GM23338 (cell line): ENCODE data around the gene ACSF3.

Experiments
- CREB1 ChIP-seq: fragments of 250-450 bp; sonication (Bioruptor Pico); IDR thresholded peaks from 2 replicates; pipeline ENCODE4 v1.5.0; 2020; ENCODE audit warnings: low read depth, mild to moderate bottlenecking, moderate library complexity
- EZH2 ChIP-seq: fragments of 200-600 bp; sonication (generic); IDR thresholded peaks from one replicate; pipeline ENCODE4 v1.8.0; 2017; ENCODE audit warnings: antibody characterized with exemption, mild to moderate bottlenecking, low read depth; ENCODE audit not compliant: unreplicated experiment
- EZH2phosphoT487 ChIP-seq: fragments of 200-600 bp; sonication (generic); IDR thresholded peaks from one replicate; pipeline ENCODE4 v1.8.1; 2018; ENCODE audit warnings: antibody characterized with exemption; ENCODE audit not compliant: unreplicated experiment
- JUNB ChIP-seq: IDR thresholded peaks from one replicate; pipeline ENCODE4 v1.6.1; 2016; ENCODE audit warnings: antibody characterized with exemption; ENCODE audit not compliant: unreplicated experiment
- NANOG ChIP-seq: IDR thresholded peaks from 2 replicates; pipeline ENCODE4 v1.6.1; 2016; ENCODE audit warnings: antibody characterized with exemption, borderline replicate concordance
- POLR2AphosphoS5 ChIP-seq: IDR thresholded peaks from 2 replicates; pipeline ENCODE4 v1.6.1; 2016; ENCODE audit warnings: antibody characterized with exemption, low read depth
- STAT1 ChIP-seq: IDR thresholded peaks from one replicate; pipeline ENCODE4 v1.6.1; 2016; ENCODE audit warnings: antibody characterized with exemption; ENCODE audit not compliant: unreplicated experiment
- ZNF114 ChIP-seq: fragments of 250-450 bp; sonication (Bioruptor Pico); IDR thresholded peaks from 2 replicates; pipeline ENCODE4 v1.5.0; 2020; ENCODE audit warnings: mild to moderate bottlenecking, moderate library complexity
- ZNF331 ChIP-seq: fragments of 250-450 bp; sonication (Bioruptor Pico); IDR thresholded peaks from 2 replicates; pipeline ENCODE4 v1.5.0; 2020; ENCODE audit warnings: low read depth, mild to moderate bottlenecking, moderate library complexity
- TF ChIP-seq, protein P1 (sequence below), 2 experiments: fragments of 200-600 bp in 1 of 2; sonication (generic) in 1 of 2; conservative IDR thresholded peaks; 2 replicates each; pipeline versions ENCODE4 v1.5.1 to v1.6.1; 2016 to 2017; ENCODE audit warnings: antibody characterized with exemption in 2 of 2, low read depth in 2 of 2, mild to moderate bottlenecking in 2 of 2, moderate library complexity in 1 of 2
- TF ChIP-seq, protein P2 (sequence below): IDR thresholded peaks from one replicate; pipeline ENCODE4 v1.6.1; 2018; ENCODE audit warnings: antibody characterized with exemption; ENCODE audit not compliant: unreplicated experiment
- TF ChIP-seq, protein P3 (sequence below): IDR thresholded peaks from 2 replicates; pipeline ENCODE4 v1.6.1; 2016; ENCODE audit warnings: antibody characterized with exemption

DNA sequence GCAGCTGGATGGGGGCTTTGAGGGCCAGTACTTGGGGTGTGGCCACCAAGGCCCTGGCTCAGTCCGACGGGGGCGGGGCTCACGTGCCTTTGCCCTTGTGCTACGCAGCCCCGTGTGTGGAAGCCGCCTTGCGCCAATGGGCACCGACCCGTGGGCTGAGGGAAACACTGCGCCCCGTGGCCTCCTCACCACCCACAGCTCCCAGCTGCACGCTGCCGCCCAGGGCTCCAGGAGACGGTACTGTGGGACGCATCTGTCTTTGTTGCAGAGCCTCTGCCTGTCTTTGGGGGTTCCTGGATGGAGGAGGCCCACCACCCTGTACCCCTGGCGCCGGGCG is 85.5 kb downstream of the ACSF3 start:
- TF ChIP-seq ZNF114 (CRISPR knock-in tag), result no peak
- TF ChIP-seq, protein P1, sequence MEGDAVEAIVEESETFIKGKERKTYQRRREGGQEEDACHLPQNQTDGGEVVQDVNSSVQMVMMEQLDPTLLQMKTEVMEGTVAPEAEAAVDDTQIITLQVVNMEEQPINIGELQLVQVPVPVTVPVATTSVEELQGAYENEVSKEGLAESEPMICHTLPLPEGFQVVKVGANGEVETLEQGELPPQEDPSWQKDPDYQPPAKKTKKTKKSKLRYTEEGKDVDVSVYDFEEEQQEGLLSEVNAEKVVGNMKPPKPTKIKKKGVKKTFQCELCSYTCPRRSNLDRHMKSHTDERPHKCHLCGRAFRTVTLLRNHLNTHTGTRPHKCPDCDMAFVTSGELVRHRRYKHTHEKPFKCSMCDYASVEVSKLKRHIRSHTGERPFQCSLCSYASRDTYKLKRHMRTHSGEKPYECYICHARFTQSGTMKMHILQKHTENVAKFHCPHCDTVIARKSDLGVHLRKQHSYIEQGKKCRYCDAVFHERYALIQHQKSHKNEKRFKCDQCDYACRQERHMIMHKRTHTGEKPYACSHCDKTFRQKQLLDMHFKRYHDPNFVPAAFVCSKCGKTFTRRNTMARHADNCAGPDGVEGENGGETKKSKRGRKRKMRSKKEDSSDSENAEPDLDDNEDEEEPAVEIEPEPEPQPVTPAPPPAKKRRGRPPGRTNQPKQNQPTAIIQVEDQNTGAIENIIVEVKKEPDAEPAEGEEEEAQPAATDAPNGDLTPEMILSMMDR (conservative IDR thresholded peaks at IDR 0.05; ENCODE audit: low read depth in 2 of 2), result no peak
- no peak for TF ChIP-seq EZH2phosphoT487
- TF ChIP-seq POLR2AphosphoS5, result no peak
- no peak for TF ChIP-seq CREB1
- no peak for TF ChIP-seq JUNB
- no peak for TF ChIP-seq STAT1
- TF ChIP-seq, protein P2, sequence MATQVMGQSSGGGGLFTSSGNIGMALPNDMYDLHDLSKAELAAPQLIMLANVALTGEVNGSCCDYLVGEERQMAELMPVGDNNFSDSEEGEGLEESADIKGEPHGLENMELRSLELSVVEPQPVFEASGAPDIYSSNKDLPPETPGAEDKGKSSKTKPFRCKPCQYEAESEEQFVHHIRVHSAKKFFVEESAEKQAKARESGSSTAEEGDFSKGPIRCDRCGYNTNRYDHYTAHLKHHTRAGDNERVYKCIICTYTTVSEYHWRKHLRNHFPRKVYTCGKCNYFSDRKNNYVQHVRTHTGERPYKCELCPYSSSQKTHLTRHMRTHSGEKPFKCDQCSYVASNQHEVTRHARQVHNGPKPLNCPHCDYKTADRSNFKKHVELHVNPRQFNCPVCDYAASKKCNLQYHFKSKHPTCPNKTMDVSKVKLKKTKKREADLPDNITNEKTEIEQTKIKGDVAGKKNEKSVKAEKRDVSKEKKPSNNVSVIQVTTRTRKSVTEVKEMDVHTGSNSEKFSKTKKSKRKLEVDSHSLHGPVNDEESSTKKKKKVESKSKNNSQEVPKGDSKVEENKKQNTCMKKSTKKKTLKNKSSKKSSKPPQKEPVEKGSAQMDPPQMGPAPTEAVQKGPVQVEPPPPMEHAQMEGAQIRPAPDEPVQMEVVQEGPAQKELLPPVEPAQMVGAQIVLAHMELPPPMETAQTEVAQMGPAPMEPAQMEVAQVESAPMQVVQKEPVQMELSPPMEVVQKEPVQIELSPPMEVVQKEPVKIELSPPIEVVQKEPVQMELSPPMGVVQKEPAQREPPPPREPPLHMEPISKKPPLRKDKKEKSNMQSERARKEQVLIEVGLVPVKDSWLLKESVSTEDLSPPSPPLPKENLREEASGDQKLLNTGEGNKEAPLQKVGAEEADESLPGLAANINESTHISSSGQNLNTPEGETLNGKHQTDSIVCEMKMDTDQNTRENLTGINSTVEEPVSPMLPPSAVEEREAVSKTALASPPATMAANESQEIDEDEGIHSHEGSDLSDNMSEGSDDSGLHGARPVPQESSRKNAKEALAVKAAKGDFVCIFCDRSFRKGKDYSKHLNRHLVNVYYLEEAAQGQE, result no peak
- no peak for TF ChIP-seq EZH2
- TF ChIP-seq NANOG, result no peak
- TF ChIP-seq ZNF331 (CRISPR knock-in tag), result no peak
- TF ChIP-seq, protein P3, sequence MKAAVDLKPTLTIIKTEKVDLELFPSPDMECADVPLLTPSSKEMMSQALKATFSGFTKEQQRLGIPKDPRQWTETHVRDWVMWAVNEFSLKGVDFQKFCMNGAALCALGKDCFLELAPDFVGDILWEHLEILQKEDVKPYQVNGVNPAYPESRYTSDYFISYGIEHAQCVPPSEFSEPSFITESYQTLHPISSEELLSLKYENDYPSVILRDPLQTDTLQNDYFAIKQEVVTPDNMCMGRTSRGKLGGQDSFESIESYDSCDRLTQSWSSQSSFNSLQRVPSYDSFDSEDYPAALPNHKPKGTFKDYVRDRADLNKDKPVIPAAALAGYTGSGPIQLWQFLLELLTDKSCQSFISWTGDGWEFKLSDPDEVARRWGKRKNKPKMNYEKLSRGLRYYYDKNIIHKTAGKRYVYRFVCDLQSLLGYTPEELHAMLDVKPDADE, result no peak
